LHCN-M2 (cell line): ENCODE data around the gene PSMB11. TPM values are rescaled to one million over a fixed set of nuclear protein-coding genes. Genes with fewer than 3 reads are reported as not detected.

ENCODE experiments used
- DNase-seq: peaks from one replicate; pipeline ENCODE4 v3.0.0-alpha.2; 2012; ENCODE audit warnings: low read depth
- total RNA-seq: library from RNA; depleted of rRNA; stranded (reverse); fragments of >200 nt; gene quantifications from 2 replicates; pipeline ENCODE4 v1.2.3, GENCODE V29; 2014; rRNA removed

The PSMB11 gene
- total RNA-seq, 1 experiment from 2014 or later: not detected

GRCh38 chr14:23085458-23085857, 43.4 kb downstream of the PSMB11 start:
- DNase-seq: no peak

GRCh38 chr14:23086565-23086964, 44.6 kb downstream of the PSMB11 start:
- no peak for DNase-seq

GRCh38 chr14:23089498-23090253, 47.7 kb downstream of the PSMB11 start:
- no peak for DNase-seq

- no peak for DNase-seq
These were observed 48.2 kb downstream of the PSMB11 start for GRCh38 chr14:23090254-23090636.

GRCh38 chr14:23091294-23092225, 49.5 kb downstream of the PSMB11 start:
- DNase-seq: no peak

GRCh38 chr14:23093104-23093503, 51.1 kb downstream of the PSMB11 start:
- no peak for DNase-seq

GRCh38 chr14:23093526-23093925, 51.5 kb downstream of the PSMB11 start:
- no peak for DNase-seq

Other genes starting within 250 kb of the PSMB11 start
- gene SLC7A7, start 226.8 kb upstream of the PSMB11 start, total RNA-seq: 4.2 and 4.6 TPM in 2 replicates
- gene MRPL52, start 212.3 kb upstream of the PSMB11 start, total RNA-seq: 104 and 188 TPM in 2 replicates
- 292 and 331 TPM in 2 replicates for gene MMP14, start 205.6 kb upstream of the PSMB11 start, total RNA-seq
- gene LRP10, start 170.5 kb upstream of the PSMB11 start, total RNA-seq: 86.0 and 86.5 TPM in 2 replicates
- gene REM2, start 159.0 kb upstream of the PSMB11 start, total RNA-seq: 0.06 and 0.13 TPM in 2 replicates
- gene RBM23, start 123.1 kb upstream of the PSMB11 start, total RNA-seq: 75.6 and 131 TPM in 2 replicates
- gene PRMT5, start 112.8 kb upstream of the PSMB11 start, total RNA-seq: 51.7 and 66.0 TPM in 2 replicates
- gene HAUS4, start 85.1 kb upstream of the PSMB11 start, total RNA-seq: 45.5 and 54.8 TPM in 2 replicates
- 67.1 and 78.4 TPM in 2 replicates for gene AJUBA, start 59.7 kb upstream of the PSMB11 start, total RNA-seq
- 4.0 and 8.6 TPM in 2 replicates for gene C14orf93, start 32.1 kb upstream of the PSMB11 start, total RNA-seq
- 235 and 240 TPM in 2 replicates for gene PSMB5, start 7.3 kb upstream of the PSMB11 start, total RNA-seq
- gene CDH24, start 15.3 kb downstream of the PSMB11 start, total RNA-seq: 10.4 and 11.0 TPM in 2 replicates
- gene ACIN1, start 52.9 kb downstream of the PSMB11 start, total RNA-seq: 78.7 and 106 TPM in 2 replicates
- gene C14orf119, start 53.3 kb downstream of the PSMB11 start, total RNA-seq: 41.9 and 47.0 TPM in 2 replicates
- gene CIROP, start 62.8 kb downstream of the PSMB11 start, total RNA-seq: not detected in 2 replicates
- gene CEBPE, start 77.0 kb downstream of the PSMB11 start, total RNA-seq: 0.11 TPM in 1 of 2 replicates, not detected in the other
- gene SLC7A8, start 141.4 kb downstream of the PSMB11 start, total RNA-seq: 2.4 and 3.4 TPM in 2 replicates
- gene RNF212B, start 195.7 kb downstream of the PSMB11 start, total RNA-seq: not detected in 2 replicates
- 5.7 and 7.1 TPM in 2 replicates for gene HOMEZ, start 243.9 kb downstream of the PSMB11 start, total RNA-seq